Measurements from ENCODE around the gene RRP8.

RRP8 gene

DNA sequence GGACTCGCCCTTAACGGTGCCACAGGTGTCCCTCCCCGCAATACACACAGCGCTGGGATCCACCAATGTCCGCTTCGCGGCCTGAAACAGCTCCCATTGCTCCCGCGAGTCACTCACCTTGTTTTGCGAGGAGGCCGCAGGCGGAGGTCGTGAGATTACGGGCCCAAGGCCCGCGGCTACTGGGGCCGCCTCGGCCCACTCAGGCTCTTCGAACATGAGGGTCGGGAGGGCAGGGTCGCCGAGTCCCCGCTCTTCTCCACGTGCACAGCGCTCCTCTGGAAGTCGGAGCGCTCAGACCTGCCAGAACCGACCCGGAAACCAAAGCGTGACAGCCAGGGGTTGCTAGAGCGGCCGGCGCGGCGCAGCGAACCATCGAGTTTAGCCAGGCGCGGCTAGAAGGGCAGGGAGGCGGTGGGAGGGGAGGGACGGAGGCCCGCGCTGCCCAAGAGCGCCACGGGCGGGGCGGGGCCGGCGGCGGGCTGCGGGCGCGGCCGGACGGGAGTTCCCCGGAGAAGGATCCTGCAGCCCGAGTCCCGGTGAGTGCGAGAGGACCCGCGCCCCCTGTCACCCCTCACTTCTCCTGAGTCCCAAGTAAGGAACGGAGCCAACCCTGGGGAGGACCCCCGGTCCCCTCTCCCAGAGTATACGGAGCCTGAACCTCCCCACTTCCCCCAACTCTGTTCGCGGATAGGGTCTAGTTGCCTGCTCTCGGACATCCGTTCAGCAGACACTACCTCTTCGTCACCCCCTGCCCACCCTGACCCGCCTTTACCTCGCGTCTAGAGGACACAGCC is at the start of gene RRP8, which contains the start of gene ILK:
TSS of gene RRP8 (minus strand) at position 330 of the 794 bp plus-strand sequence. CDS start at position 216, 114 bp downstream.
TSS of gene ILK (plus strand) at position 488 of the 794 bp plus-strand sequence. CDS start 498 bp downstream, outside the sequence.
- peak; percentile 72 for DNase-seq (ENCODE audit: low read depth, low spot score)

DNA sequence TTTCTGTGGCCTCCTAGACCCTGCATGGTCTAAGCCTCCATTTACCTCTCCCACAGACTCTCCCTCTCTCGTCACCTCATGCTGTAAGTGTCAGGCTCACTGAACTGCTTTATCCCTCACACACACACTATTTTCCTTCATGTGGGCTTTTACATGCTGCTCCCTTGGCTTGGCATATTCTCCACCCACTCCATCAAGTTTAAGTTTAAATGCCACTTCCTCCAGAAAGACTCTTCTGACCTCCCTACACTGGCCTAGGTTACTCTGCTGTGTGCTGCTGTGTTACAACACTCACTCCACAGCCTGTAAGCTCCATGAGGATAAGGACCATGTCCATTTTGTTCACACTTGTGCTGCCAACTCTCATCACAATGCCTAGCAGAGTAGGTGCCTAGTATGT is 49.7 kb upstream of the RRP8 start:
- no peak for DNase-seq (ENCODE audit: low read depth, low spot score)

DNA sequence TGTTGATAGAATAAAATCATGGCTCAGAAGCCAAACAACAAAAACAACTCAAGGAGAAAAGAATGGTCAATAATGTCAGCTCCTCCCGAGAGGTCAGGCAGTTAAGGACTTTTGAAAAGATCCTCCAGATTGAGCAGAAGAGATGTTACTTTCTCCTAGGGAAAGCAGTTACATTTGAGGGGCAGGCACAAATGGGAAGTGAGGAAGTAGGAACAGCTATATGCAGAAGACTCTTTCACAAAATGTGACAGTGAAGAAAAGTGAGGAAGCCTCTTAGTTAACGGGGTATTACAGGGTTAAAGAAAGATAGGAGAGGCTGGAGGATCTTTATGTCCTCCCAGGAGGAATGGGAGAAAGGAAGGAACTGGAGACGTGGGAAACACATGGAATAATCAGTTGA is 48.8 kb upstream of the RRP8 start:
- DNase-seq (ENCODE audit: low read depth, low spot score) = no peak

DNA sequence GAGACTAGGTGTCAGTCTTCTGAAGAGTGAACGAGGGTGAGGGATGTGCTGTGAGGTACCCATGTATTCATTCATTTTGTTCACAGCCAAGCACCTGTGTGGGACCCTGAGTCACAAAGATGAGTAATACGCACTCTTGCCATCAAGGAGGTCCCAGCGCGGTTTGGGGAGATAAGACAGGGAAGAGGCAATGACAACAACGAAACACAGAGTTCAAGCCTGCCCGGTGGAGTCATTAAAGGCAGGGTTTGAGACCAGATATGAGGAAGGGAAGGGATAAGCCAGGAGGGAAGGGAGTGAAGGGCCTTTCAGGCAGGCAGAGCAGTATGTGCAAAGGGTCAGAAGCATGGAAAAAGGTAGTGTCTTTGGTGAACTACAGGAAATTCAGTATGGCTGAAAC is 47.6 kb upstream of the RRP8 start:
- DNase-seq (ENCODE audit: low read depth, low spot score) = no peak

DNA sequence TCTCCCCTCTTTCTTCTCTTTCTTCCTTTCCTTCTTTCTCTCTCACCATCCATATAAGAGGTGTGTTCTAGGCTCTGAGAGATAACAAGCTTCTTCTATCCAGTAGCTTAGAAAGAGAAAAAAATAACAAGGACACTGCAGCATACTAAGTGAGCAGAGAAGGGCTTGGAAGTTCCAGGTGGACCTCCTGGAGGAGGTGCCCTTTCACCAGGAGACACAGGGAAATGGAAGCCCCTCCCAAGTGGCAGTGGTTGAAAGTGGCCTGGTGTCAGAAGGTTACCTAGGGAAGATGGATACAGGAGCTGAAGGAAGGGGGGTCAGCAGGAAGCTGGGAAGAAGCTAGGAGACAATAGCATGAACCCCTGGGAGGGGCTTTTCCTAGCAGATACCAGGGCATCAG is 46.7 kb upstream of the RRP8 start:
- no peak for DNase-seq (ENCODE audit: low read depth, low spot score)

DNA sequence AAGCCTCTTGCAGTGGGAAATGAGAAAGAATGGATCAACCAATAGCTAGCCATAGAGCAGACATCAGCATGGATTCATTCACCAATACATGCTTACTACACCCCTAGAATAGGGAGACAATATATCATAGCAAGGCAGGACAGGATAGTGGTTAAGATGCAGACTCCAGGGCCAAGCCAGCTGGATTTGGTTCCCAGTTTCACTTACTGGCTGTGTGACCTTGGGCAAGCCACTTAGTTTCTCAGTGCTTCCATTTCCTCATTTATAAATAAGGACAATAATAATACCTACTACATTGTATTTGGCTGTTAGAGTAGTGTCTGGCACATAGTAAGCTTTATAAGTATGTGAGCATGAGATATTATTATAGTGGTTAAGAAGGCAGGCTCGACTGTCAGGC is 45.1 kb upstream of the RRP8 start:
- DNase-seq (ENCODE audit: low read depth, low spot score) = no peak

DNA sequence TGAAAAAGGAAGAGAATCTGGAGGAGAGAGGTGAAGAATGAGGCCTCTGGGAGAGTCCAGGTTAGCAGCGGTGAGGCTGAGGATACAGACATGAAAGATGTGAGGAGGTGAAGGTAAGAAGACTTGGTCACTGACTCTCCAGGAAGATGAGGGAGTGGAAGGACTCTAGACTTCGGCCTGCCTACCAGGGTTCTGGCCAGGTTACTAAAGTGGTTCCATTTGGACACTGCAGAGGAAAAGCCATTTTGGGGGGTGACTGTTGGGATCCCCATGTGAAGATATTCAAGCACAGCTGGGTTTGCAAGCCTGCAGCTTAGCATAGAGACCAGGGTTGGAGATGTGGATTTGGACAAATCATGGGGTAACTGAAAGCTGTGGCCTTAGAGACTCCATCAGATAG is 44.4 kb upstream of the RRP8 start:
- DNase-seq (ENCODE audit: low read depth, low spot score) = no peak

DNA sequence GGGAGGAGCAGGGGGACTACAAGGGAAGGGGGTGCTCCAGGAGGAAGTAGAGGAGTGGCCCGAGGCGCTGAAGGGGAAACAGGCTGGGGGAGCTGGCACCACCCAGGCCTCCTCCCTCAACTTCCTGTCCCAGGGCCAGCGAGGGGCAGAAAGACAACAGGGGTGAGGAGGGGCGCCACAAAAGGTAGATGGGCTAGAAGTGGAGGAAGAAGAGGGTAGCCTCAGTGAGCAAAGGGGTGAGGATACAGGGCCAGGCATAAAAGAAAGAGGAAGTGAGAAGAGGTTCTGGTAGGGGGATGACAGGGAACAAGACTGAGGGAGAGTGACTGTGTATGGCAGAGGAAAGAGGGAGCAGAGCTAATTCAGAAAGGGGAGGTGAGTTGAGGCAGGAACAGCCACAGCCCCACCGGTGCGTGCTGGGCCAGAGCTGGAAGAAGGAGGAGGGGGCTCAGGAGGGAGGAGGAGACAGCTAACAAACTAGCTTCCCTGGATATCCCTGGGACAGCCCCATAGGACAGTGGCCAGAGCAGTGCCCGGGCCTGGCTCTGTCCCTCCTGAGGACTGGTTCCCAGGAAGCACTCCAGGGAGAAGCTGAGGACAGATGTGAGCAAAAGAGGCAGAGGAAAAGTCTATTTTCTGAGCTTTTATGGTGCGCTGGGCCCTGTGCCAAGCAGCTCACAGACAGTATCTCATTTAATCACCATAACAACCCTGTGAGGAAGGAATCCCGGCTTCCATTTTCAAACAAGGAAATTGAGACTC is 43.7 kb upstream of the RRP8 start:
- DNase-seq (ENCODE audit: low read depth, low spot score) = no peak

DNA sequence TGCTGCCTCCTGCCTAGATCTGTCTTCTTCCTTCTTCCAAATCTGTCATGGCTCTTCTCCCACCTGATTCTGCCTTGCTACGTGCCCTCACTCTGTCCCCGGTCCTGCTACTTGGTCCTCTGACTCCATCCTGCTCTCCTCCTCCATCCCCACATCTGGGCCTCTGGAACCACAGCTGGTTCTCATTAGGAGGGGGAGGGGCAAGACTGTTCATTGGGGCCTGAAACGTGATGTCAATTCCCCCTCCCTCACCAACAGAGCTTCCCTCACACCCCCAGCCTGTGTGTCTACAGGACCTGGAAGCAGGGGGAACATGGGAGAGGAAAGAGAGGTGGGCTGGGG is 43.1 kb upstream of the RRP8 start:
- DNase-seq (ENCODE audit: low read depth, low spot score) = no peak

DNA sequence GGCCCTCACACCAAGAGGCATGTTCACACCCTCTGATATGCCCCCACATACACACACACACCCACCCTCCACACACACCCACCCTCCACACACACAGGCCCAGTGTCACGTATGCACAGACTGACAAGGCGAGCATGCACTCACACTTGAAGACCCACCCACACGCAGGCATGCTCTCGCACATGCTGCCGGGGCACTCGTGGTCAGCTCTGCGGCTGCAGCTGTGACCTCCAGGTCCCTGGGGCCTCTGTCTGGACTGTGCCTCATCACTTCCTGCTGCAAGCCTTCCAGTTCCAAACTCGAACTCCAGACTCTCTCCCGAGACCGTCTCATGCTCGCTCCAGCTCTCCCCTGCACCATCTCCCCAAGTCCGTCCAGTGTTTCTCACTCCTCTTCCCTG is 42.7 kb upstream of the RRP8 start:
- DNase-seq (ENCODE audit: low read depth, low spot score) = no peak

DNA sequence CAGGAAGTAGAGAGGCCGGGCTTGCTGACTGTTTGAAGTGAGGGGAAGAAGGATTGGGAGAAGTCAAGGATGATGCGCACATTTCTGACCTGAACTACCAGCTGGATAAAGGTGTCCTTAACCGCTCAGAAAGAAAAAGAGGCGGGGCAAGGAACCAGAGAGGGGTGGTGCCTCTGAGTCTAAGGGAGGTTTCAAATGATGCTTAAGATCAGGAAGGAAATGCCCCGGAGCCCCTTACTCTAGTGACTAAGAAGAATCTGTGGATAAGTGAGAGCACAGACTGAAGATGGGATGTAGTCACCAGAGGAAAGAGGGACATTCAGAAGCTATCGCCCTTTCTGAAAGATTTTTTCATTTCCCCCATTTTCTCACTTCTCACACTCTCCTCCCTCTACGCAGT is 39.5 kb upstream of the RRP8 start:
- DNase-seq (ENCODE audit: low read depth, low spot score) = no peak

DNA sequence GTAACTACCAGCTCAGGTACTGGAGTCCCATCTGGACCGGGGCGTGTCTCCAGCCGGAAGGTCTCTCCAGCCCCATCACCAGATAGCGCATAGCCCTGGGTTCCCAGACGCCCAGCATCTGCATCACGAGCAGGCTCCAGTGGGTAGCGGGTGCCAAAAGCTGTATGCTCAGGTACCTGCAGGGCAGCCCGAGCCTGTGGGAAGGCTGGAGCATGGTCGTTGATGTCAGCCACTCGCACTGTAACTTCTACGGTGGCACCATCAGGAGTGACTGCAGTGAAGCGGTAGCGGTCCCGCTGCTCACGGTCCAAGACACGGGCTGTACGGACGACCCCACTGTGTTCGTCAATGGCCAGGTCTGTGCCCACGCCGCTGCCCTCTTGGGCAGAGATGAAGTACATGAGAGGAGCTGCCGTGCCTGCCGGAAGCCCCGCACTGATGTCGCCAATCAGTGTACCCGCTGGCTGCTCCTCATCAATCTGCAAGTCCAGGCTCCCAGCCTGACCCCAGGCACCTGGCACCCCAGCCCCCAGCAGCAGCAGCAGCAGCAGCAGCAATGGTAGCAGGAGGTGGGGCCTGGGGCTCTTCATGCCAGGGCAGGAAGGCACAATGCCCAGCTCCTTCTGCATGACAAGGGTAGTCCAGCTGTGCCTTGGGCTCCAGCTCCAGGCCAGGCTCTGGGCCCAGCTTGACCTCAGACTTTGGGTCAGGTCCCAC is 37.7 kb upstream of the RRP8 start:
- DNase-seq (ENCODE audit: low read depth, low spot score) = no peak

DNA sequence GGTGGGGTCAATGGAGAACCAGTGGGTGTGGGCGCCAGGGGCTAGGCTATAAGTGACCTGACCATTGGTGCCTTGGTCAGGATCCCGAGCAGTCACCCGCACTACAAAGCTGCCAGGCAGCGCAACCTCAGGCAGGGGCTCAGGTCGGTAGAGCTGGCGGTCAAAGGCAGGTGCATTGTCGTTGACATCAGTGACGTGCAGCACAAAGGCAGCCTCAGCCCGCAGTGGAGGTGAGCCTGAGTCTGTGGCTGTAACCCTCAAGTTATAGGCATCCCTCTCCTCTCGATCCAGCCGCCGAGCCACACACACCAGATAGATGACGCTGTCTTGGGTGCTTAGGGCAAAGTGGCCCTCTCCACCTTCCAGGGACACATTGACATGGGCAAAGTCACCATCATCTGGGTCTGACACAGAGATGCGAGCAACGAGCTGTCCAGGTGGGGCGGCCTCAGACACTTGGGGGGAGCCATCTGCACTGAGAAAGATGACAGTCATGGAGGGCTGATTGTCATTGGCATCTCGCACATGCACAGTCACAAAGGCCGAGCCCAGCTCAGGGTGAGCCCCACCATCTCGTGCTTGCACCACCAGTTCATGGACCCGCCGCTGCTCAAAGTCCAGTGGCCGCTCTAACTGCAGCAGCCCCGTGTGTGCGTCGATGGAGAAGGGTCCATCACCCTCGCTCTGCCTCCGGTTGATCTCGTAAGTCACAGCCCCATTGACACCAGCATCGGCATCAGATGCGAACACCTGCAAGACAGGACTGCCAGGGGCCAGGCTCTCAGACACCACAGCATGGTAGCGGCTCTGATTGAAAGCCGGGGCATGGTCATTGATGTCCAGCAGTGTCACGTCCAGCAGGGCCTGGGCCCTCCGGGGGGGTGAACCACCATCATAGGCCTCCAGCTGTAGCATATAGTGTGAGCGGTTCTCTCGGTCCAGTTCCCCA is 36.9 kb upstream of the RRP8 start:
- DNase-seq (ENCODE audit: low read depth, low spot score) = no peak

DNA sequence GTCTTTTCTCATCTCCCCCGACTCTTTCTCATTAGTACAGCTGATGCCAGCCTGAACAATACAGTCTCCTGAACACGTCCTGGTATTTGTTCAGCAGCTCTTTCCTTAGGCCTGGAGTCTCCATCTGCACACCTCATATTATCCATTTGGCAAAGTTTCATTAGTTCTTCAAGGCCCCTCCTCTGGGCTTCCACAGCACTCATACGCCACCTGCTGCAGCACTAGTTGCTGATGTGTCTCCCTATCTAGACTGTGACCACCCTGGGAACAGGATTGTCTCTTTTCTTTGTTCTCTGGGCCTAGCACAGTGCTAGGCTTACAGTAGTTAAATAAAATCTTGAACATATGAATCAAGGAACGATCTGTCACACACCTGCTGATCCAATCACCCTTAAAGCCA is 35.0 kb upstream of the RRP8 start:
- DNase-seq (ENCODE audit: low read depth, low spot score) = no peak

DNA sequence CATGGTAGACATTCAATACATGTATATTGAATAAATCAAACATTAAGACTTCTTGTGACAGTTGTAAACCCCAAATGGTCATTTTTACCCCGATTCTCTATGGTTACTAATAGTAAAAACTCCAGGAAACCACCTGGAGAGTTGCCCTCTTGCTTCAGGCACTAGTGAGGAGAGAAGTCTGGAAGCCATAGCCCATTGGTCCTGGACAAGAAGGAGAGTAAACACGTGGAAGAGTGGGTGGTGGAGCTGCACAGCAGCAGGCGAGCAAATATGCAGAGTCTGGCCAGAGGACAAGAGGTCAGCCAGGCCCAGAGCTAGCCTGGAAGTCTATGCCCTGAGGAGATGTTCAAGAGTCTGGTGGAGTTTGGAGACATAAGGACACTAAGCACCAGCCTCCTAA is 34.5 kb upstream of the RRP8 start:
- DNase-seq (ENCODE audit: low read depth, low spot score) = no peak

DNA sequence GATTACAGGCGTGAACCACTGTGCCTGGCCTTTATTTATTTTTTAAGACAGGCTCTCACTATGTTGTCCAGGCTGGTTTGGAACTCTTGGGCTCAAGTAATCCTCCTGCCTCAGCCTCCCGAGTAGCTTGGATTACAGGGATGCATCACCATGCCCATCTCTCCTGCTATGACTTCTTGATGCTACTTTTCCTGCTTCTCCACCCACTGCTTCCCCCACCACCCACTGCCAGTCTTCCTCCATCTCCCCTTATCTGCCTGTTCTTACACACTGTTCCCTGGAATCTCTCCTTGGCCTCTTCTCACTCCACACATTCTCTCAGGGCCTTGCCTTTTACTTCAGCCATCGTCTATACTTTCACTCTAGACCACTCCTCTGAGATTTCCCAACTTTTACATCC is 33.1 kb upstream of the RRP8 start:
- no peak for DNase-seq (ENCODE audit: low read depth, low spot score)

DNA sequence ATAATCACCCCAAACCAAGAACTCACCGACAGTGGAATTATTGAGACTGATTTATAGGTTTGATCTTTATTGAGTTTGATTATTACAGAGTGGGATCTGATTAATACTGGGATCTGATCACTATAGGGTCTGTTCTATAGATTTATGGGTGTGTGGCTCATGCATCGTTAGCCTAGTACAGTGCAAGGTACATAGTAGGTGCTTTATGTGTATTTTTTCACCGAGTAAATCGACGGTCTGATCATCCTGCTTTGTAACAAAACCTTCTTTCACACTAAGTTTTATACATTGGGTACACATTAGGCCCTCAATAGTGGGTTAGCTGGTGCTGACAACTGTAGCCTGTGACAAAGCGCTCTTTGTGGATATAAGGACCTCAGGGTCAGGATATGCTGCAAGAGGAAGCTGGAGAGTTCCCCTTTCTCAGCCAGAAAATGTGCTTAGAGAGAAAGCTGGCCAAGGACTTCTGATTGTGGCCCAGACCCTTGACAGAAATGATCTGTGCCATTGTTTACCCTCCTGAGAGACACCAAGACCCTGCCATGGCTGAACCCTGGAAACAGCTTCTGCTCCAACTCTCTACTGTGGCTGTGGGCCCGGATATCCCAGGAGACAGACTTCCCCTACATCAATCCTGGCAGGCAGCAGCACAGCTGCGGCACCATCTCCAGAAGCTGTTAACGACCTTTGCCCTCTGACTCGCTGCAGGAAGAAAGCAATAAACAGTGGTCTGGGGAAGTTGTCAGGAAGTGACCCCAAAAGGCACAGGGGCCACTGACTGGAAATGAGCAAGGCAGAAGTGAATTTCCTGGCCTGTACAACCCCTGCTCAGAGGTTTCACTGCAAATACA is 31.9 kb upstream of the RRP8 start:
- DNase-seq (ENCODE audit: low read depth, low spot score) = no peak

DNA sequence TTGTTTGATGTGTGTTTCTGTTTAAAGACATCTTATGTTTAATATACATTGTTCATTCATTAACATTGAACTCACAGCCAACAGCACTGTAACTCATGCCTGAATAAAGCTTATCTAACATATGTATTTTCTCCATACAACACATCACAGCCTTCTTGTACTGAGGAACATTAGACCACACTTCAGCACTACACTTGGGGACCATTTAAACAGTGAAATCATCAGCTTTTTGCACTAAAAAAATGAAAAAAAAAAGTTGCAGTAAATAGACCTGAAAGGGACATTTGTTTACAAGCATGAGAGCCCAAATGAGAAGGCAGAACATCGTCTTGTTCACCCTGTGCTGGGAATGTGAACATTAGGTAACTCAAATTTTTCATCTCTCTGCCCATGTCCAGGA is 31.1 kb upstream of the RRP8 start:
- DNase-seq (ENCODE audit: low read depth, low spot score) = no peak

DNA sequence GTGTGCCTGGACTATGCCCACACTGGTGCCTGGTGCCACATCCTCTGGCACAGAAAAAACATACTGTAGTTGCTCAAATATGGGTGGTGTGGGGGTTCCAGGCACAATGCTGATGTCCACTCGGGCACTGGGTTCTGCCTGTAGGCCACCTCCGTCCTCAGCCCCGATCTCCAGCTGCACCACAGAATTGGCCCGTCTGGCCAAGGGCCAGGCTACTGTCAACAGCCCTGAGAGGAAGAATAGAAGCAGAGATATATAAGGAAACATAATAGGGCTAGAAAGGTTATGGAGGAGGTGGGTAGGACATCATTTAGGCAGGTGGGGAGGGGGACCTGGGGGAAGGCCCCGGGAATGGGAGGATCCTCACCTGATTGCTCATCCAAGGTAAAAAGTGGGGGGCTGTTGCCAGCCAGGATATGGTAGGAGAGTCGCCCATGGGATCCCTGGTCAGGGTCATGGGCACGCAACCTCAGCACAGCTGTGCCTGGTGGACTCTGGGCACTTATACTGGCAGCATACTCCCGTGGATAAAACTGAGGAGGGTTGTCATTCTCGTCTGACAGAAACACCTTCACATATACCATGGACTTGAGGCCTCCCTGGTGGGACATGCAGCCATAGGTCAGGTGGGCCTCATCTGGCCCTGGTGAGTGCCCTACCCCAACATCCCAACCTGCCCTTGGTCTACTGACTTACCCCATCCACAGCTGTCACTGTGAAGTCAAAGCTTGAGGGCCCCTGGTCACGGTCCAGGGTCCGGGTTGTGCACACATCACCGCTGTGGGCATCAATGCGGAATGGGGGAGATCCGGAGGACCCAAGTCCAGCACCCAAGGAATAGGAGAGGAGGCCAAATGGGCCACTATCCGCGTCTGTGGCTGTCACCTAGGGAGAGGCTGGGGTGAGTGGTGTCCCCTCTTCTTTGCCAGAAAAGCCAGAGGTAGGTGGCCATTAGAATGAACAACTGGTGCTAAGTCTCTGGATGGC is 30.3 kb upstream of the RRP8 start:
- no peak for DNase-seq (ENCODE audit: low read depth, low spot score)

Measured in activated CD4-positive, CD25-positive, alpha-beta regulatory T cell treated with anti-CD3 and anti-CD28 coated beads, Interleukin-2, amount 50 U/mL, for 16 hours (primary cell).